ENCODE measurements around the gene RPS14. TPM values are rescaled to one million over a fixed set of nuclear protein-coding genes. Genes with fewer than 3 reads are reported as not detected.
A peak's percentile ranks its signal among the peaks of the same experiment; 100 is the strongest.

The RPS14 gene
- polyA plus RNA-seq, 1 experiment = 2,496 TPM

DNA sequence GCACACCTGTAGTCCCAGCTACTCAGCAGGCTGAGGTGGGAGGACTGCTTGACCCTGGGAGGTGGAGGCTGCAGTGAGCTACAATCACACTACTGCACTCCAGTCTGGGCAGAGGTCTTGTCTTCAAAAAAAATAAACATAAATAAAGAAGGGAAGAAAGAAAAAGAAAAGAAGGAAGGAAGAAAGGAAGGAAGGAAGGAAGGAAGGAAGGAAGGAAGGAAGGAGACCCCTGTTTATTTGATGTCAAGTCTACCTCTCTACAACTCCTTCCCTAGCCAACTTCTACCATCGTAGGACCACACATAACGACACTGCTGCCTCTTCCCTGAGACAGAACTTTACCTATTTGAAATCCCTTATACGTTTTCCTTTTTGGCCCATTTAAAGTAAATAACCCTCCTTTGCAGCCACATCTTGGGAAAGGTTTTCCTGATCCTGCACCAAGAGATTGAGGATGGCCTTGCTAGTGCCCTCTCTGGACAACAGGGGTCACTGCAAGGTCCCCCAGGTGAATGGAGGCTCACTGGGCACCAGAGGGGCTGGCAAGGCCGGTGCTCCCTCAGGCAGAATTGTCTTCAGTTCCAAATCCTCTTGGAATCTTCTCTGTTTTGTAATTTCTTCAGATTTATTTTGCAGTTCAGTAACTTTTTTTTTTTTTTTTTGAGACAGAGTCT is 10.5 kb downstream of the RPS14 start:
- Histone ChIP-seq H3K27me3 (ENCODE audit: control insufficient read depth, insufficient read depth, low read length) (no peaks in the 10 kb centered on the region), H3K4me3 (ENCODE audit: low read depth, low read length) (no peak overlapping the region), H3K36me3 (ENCODE audit: control insufficient read depth, insufficient read depth, low read length) (peaks cover 7% of the 10 kb centered on the region)
- ChIA-PET POLR2A (interaction anchor here (0.7 kb wide), 1 partner anchor 10 kb away, joined by 9 read pairs; no protein-coding TSS in a partner anchor), CTCF (interaction anchor here (0.7 to 2.0 kb wide), 7 partner anchors 11 to 434 kb away, joined by 3 to 7 read pairs (median 4); partner anchors contain the start of gene RPS14)
- no peak for DNase-seq (ENCODE audit: low read depth)
- TF ChIP-seq, protein P1, sequence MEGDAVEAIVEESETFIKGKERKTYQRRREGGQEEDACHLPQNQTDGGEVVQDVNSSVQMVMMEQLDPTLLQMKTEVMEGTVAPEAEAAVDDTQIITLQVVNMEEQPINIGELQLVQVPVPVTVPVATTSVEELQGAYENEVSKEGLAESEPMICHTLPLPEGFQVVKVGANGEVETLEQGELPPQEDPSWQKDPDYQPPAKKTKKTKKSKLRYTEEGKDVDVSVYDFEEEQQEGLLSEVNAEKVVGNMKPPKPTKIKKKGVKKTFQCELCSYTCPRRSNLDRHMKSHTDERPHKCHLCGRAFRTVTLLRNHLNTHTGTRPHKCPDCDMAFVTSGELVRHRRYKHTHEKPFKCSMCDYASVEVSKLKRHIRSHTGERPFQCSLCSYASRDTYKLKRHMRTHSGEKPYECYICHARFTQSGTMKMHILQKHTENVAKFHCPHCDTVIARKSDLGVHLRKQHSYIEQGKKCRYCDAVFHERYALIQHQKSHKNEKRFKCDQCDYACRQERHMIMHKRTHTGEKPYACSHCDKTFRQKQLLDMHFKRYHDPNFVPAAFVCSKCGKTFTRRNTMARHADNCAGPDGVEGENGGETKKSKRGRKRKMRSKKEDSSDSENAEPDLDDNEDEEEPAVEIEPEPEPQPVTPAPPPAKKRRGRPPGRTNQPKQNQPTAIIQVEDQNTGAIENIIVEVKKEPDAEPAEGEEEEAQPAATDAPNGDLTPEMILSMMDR (IDR thresholded peaks at IDR 0.05; ENCODE audit: insufficient read depth, low read depth, low read length) = peak; percentile 69

DNA sequence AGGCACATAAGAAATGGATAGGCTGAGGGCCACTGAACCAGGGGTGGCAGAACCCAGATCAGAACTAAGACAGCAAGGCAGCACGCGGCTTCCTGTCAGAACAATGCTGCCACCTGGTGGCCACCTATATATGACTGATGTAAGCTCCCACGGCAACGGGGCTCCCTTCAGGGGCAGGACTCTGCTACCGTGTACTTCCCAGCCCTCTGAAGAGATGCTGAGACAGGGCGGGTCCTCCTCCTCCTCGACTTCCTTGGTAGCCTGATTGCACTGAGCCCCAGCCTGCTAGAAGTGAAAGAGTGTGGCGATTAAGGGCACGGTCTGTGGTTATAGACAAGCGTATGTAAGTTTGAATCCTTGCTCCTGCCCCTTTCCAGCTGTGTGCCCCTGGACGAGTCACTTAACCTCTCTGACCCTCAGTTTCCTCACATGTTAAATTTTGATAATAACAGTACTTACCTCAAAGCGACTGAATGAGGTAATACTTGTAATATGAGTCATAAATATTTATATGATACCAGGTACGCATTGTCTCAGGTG is 13.3 kb downstream of the RPS14 start:
- no peak overlapping the region for H3K4me3 ChIP-seq (ENCODE audit: low read depth, low read length)
- ChIA-PET POLR2A (interaction anchor here (0.7 kb wide), 1 partner anchor 167 kb away, joined by 3 read pairs; no protein-coding TSS in a partner anchor), CTCF (interaction anchor here (0.6 to 2.9 kb wide), 20 partner anchors 10 to 602 kb away, joined by 3 to 25 read pairs (median 3); partner anchors contain the start of gene ARSI)
- H3K36me3 ChIP-seq (ENCODE audit: control insufficient read depth, insufficient read depth, low read length) = no peaks in the 10 kb centered on the region
- H3K27me3 ChIP-seq (ENCODE audit: control insufficient read depth, insufficient read depth, low read length) = no peaks in the 10 kb centered on the region
- TF ChIP-seq, protein P1 (IDR thresholded peaks at IDR 0.05; ENCODE audit: insufficient read depth, low read depth, low read length) = peak; percentile 80
- DNase-seq (ENCODE audit: low read depth) = peak; percentile 27

DNA sequence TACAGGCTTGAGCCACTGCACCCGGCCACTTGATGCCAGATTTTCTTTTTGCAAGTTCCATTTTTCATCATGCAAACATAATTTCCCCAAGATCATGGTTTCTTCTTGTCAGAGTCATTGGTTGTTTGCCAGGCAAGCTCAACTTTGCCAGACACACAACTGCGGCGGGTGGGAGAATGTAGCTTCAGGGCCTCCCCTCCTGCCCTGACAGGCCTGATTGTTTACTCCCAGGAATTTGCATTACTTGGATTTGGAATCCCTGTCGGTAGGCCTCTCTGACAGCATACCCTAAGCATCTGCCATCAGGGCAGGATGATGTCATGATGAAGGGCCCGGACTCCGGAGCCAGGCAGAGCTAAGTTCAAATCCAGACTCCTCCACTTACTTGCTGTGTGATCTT is 15.1 kb downstream of the RPS14 start:
- Histone ChIP-seq H3K27me3 (ENCODE audit: control insufficient read depth, insufficient read depth, low read length) (no peaks in the 10 kb centered on the region), H3K4me3 (ENCODE audit: low read depth, low read length) (no peak overlapping the region), H3K36me3 (ENCODE audit: control insufficient read depth, insufficient read depth, low read length) (no peaks in the 10 kb centered on the region)
- TF ChIP-seq, protein P1 (IDR thresholded peaks at IDR 0.05; ENCODE audit: insufficient read depth, low read depth, low read length) = no peak
- CTCF ChIA-PET = interaction anchor here (1.0 to 2.9 kb wide), 5 partner anchors 35 to 155 kb away, joined by 3 to 25 read pairs (median 4); no protein-coding TSS in a partner anchor
- POLR2A ChIA-PET = interaction anchor here (0.5 to 1.0 kb wide), 4 partner anchors 22 to 279 kb away, joined by 3 to 8 read pairs (median 3); partner anchors contain the start of genes CD74 and PDGFRB
- peak; percentile 53 for DNase-seq (ENCODE audit: low read depth)

DNA sequence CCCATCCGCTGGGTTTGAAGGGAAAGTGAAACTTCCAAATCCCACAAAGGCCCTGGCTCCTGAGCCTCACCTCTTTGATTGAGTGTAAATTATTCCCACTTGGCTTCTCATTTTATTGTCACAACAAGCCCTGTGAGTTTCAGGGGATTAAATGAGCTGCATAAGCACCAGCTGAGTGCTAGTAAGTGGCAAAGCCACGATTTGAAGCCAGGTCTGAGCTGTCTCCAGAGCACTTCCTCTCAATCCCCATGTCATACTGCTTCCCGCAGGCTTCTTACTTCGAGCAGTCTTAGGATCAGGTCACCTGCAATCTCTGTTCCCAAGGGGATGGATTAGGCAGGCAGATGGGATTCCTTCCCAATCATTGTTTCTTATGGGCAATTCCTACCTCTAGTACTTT is 18.0 kb downstream of the RPS14 start:
- Histone ChIP-seq H3K27me3 (ENCODE audit: control insufficient read depth, insufficient read depth, low read length) (no peaks in the 10 kb centered on the region), H3K36me3 (ENCODE audit: control insufficient read depth, insufficient read depth, low read length) (no peaks in the 10 kb centered on the region), H3K4me3 (ENCODE audit: low read depth, low read length) (no peak overlapping the region)
- ChIA-PET POLR2A (no interaction called here), CTCF (interaction anchor here (1.3 kb wide), 1 partner anchor 14 kb away, joined by 3 read pairs; no protein-coding TSS in a partner anchor)
- no peak for DNase-seq (ENCODE audit: low read depth)
- TF ChIP-seq, protein P1 (IDR thresholded peaks at IDR 0.05; ENCODE audit: insufficient read depth, low read depth, low read length) = no peak

DNA sequence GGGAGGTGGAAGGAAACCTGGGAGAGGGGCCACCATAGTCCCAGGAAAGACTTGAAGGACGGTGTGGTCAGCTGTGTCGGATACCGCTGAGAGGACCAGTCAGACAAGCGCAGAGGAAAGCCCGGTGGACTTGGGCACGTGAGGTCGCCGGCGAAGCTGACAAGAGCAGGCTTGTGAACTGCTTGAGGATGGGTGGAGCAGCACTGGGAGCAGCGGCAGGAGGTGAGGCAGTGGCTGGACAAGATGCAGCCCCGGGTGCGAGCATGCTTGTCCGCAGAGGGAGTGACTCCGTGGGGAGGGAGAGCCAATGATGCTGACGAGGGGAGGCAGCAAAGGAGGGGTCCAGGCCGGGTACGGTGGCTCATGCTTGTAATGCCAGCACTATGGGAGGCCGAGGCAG is 18.5 kb downstream of the RPS14 start:
- no peak for DNase-seq (ENCODE audit: low read depth)
- CTCF ChIA-PET = interaction anchor here (1.3 kb wide), 1 partner anchor 13 kb away, joined by 3 read pairs; no protein-coding TSS in a partner anchor

More for the DNA sequence above, 18.5 kb downstream of the RPS14 start:
- TF ChIP-seq, protein P1 (IDR thresholded peaks at IDR 0.05; ENCODE audit: insufficient read depth, low read depth, low read length) = no peak
- POLR2A ChIA-PET = no interaction called here
- no peak overlapping the region for H3K4me3 ChIP-seq (ENCODE audit: low read depth, low read length)
- H3K27me3 ChIP-seq (ENCODE audit: control insufficient read depth, insufficient read depth, low read length) = no peaks in the 10 kb centered on the region
- no peaks in the 10 kb centered on the region for H3K36me3 ChIP-seq (ENCODE audit: control insufficient read depth, insufficient read depth, low read length)

Data from BJ (cell line).